NB4 (cell line): Measurements from ENCODE around the gene TIAM2.
"Not testable (repeated sequence)": the region's sequence is repeated elsewhere in the genome, so short reads cannot be mapped to it uniquely, and the experiment has no call there.

Experiments
- DNase-seq: peaks from one replicate; pipeline ENCODE4 v3.0.0; 2010; ENCODE audit warnings: low read depth
- H3K4me3 ChIP-seq: one replicate; pipeline ENCODE4 v1.5.1; 2011; ENCODE audit warnings: mild to moderate bottlenecking, low read depth, low read length, moderate library complexity
- CTCF ChIP-seq: IDR thresholded peaks from one replicate; pipeline ENCODE4 v1.5.1; 2012; ENCODE audit warnings: low read depth, low read length
- MAX ChIP-seq: IDR thresholded peaks from 2 replicates; pipeline ENCODE4 v1.6.1; 2011; ENCODE audit warnings: low read depth, low read length
- MYC ChIP-seq: IDR thresholded peaks from 2 replicates; pipeline ENCODE4 v1.6.1; 2011; ENCODE audit warnings: low read depth, low read length
- POLR2A ChIP-seq: IDR thresholded peaks from 2 replicates; pipeline ENCODE4 v1.6.1; 2011; ENCODE audit warnings: mild to moderate bottlenecking; ENCODE audit not compliant: insufficient read length; ENCODE audit errors: extremely low read depth

The TIAM2 gene

DNA sequence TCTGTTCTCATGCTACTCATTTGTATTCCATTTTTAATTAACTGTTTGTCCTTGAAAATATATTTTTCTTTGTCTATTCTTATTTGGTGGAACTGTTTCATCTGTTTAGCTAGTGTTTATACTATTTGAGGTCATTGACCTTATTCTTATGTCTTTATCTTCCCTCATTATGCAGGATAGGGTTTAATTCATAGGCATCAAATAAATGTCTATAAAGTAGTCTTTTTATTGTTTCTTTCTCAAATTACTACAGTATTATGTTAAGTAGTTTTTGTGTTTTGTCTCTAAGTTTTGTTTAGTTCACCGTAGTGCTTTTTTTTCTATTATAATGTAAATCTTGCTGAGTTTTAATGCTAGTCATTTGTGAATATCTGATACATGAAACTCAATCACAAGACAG is 19.0 kb downstream of the TIAM2 start:
- no peak overlapping the region for H3K4me3 ChIP-seq
- DNase-seq = no peak
- no peak for TF ChIP-seq MAX
- TF ChIP-seq POLR2A = no peak
- TF ChIP-seq MYC = no peak
- TF ChIP-seq CTCF = no peak

GRCh38 chr6:155014670-155015300 is 19.7 kb downstream of the TIAM2 start:
- TF ChIP-seq CTCF (no peak), POLR2A (no peak), MAX (no peak), MYC (no peak)
- no peak overlapping the region for H3K4me3 ChIP-seq
- DNase-seq = no peak

DNA sequence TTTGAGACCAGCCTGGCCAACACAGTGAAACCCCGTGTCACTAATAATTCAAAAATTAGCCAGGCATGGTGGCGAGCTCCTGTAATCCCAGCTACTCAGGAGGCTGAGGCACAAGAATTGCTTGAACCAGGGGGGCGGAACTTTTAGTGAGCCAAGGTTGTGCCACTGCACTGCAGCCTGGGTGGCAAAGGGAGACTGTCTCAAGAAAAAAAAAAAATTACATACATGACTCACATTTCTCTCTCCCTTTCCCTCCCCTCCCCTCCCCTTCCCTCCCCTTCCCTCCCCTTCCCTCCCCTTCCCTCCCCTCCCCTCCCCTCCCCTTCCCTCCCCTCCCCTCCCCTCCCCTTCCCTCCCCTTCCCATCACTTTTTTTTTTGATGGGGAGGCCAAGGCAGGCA is 23.3 kb downstream of the TIAM2 start:
- H3K4me3 ChIP-seq, DNase-seq: not testable (repeated sequence)

DNA sequence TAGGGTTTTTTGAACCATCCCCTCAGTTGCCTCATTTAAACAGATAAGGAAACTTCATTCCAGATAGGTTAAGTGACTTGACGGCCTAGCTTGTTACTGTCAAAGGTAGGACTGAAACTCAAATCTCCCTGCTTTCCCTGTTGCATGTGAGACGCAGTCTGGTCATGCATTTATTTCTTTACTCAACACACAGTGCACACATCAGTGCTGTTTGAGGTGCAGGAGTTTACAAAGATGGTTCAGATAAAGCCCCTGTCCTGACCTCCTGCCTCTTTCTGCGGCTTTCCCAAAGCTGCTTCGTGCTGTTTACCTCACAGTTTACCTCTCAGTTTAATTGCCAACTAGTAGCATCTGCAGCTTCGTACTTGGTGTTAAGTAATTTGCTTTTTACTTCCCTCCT is 26.6 kb downstream of the TIAM2 start:
- no peak for DNase-seq
- no peak overlapping the region for H3K4me3 ChIP-seq
- no peak for TF ChIP-seq POLR2A
- no peak for TF ChIP-seq MYC
- no peak for TF ChIP-seq MAX
- no peak for TF ChIP-seq CTCF

DNA sequence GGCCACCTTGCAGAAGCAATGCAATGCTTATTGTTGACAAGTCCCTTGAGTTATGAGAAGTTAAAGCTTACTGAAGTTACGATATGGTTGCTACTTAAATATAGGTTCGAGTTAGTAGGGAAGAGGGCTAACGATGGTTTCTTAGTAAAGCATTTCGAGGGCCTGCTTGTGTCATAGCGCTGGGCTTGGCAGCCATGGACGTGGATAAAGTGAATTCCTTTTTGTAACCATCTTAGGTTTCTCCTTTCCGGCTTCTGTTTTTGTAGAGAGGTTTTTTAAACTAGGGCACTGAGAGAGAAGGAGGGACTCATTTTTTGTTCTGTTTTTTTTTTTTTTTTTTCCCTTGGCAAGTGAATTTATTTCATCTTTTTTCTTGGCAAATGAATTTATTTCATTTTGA is 27.6 kb downstream of the TIAM2 start:
- no peak overlapping the region for H3K4me3 ChIP-seq
- TF ChIP-seq MYC = no peak
- TF ChIP-seq MAX = no peak
- no peak for TF ChIP-seq POLR2A
- TF ChIP-seq CTCF = no peak

DNA sequence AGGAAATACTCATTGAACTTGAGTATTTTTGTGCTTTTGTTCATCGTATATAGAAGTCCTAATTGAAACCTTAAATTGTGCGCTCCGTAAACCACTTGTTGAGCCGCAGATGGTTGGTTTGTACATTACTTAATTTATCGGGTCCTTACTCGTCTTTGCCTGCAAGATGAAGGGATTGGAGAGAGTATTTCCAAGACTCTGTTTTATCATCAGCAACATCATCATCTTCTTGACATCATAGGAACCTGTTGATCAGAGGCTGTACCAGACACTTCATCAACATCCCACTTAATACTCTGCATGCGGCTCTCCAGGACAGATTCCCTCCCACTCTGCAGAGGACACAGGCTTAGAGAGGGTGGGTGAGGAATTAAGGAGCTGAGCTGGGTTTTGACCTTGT is 28.6 kb downstream of the TIAM2 start:
- no peak for TF ChIP-seq POLR2A
- no peak for TF ChIP-seq MAX
- no peak for TF ChIP-seq CTCF
- TF ChIP-seq MYC = no peak
- H3K4me3 ChIP-seq = no peak overlapping the region
- no peak for DNase-seq

More for the DNA sequence above, 27.6 kb downstream of the TIAM2 start:
- no peak for DNase-seq
